ENCODE results near the gene PLA2R1.

DNA sequence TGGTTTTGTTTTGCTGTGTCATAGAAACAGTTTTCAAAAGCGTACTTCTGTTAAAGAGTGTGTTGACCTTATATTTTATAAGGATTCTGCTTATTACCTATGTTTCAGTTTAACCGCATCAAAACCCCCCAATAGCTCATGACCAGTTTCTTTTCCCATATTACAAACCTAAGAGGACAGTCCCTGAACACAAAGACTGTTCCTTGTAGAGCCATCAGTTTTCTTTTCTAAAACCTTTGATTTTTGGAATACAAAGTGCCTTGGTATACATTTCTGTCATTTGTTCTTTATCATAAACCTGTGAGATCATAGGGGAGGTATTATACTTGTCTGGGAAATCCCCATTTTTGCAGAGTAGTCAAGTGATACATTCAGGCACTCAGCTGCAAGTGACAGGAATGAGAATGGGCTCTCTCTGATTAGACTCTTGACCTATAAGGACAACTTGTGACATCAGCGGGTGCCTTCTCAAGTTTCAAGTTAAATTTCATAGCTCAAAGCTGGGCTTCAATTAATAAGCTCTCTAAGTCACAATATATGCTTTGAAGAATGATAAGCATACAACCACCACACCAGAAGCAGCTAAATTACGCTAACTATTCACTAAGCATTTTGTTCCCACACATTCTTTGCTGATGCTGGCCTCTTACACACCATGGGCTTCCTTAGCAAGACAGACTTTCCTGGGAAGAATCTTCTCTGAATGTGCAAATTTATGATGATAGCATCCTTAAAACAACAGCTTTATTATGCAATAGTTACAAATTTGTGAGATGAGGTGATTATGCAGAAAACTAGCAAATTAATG, 167.0 kb downstream of the PLA2R1 start:
- TF ChIP-seq, protein P1, sequence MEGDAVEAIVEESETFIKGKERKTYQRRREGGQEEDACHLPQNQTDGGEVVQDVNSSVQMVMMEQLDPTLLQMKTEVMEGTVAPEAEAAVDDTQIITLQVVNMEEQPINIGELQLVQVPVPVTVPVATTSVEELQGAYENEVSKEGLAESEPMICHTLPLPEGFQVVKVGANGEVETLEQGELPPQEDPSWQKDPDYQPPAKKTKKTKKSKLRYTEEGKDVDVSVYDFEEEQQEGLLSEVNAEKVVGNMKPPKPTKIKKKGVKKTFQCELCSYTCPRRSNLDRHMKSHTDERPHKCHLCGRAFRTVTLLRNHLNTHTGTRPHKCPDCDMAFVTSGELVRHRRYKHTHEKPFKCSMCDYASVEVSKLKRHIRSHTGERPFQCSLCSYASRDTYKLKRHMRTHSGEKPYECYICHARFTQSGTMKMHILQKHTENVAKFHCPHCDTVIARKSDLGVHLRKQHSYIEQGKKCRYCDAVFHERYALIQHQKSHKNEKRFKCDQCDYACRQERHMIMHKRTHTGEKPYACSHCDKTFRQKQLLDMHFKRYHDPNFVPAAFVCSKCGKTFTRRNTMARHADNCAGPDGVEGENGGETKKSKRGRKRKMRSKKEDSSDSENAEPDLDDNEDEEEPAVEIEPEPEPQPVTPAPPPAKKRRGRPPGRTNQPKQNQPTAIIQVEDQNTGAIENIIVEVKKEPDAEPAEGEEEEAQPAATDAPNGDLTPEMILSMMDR (IDR thresholded peaks at IDR 0.05 in 8 of 11, conservative IDR thresholded peaks at IDR 0.05 in 3 of 11), result no peak
- TF ChIP-seq POLR2AphosphoS5 (IDR thresholded peaks at IDR 0.05) (no peak), POLR2A (IDR thresholded peaks at IDR 0.05) (no peak)
